Smooth muscle cell (in vitro differentiated cells): ENCODE results near the gene FAM163B. TPM values are rescaled to one million over a fixed set of nuclear protein-coding genes. Genes with fewer than 3 reads are reported as not detected.

ENCODE experiments used
- DNase-seq: peaks from one replicate; lab custom pipeline; 2025; ENCODE audit not compliant: unreplicated experiment; lab: John Stamatoyannopoulos, UW
- H2AFZ ChIP-seq: fragments of 200-600 bp; sonication (generic); 2 replicates; pipeline ENCODE4 v1.6.0; 2016; ENCODE audit warnings: antibody characterized with exemption, low read depth, mild to moderate bottlenecking
- H3F3A ChIP-seq: fragments of 200-600 bp; sonication (generic); 2 replicates; pipeline ENCODE4 v1.6.0; 2017; ENCODE audit warnings: antibody characterized with exemption, low read depth
- H3K27ac ChIP-seq: fragments of 200-600 bp; sonication (generic); 2 replicates; pipeline ENCODE4 v1.5.1; 2016; ENCODE audit warnings: low read depth, mild to moderate bottlenecking
- H3K27me3 ChIP-seq: fragments of 200-600 bp; sonication (generic); 2 replicates; pipeline ENCODE4 v1.6.1; 2016; ENCODE audit warnings: low read depth, mild to moderate bottlenecking
- H3K36me3 ChIP-seq: fragments of 200-600 bp; sonication (generic); 2 replicates; pipeline ENCODE4 v1.5.1; 2016; ENCODE audit warnings: low read depth
- H3K4me1 ChIP-seq: fragments of 200-600 bp; sonication (generic); 2 replicates; pipeline ENCODE4 v1.5.1; 2016; ENCODE audit warnings: low read depth
- H3K4me2 ChIP-seq: fragments of 200-600 bp; sonication (generic); 2 replicates; pipeline ENCODE4 v1.6.0; 2016; ENCODE audit warnings: mild to moderate bottlenecking
- H3K4me3 ChIP-seq: fragments of 200-600 bp; sonication (generic); 2 replicates; pipeline ENCODE4 v1.5.1; 2016; ENCODE audit warnings: mild to moderate bottlenecking
- H3K79me2 ChIP-seq: fragments of 200-600 bp; sonication (generic); 2 replicates; pipeline ENCODE4 v1.6.0; 2016; ENCODE audit warnings: low read depth, mild to moderate bottlenecking
- H3K9ac ChIP-seq: fragments of 200-600 bp; sonication (generic); 2 replicates; pipeline ENCODE4 v1.6.0; 2016; ENCODE audit warnings: low read depth
- H3K9me3 ChIP-seq: fragments of 200-600 bp; sonication (generic); replicated peaks from 2 replicates; pipeline ENCODE4 v1.5.1; 2016; ENCODE audit warnings: low read depth
- H4K20me1 ChIP-seq: fragments of 200-600 bp; sonication (generic); 2 replicates; pipeline ENCODE4 v1.6.0; 2016; ENCODE audit warnings: low read depth
- CTCF ChIP-seq: fragments of 200-600 bp; sonication (generic); IDR thresholded peaks from 2 replicates; pipeline ENCODE4 v1.5.1; 2017; ENCODE audit warnings: borderline replicate concordance, mild to moderate bottlenecking, antibody characterized with exemption; ENCODE audit not compliant: insufficient read depth, poor library complexity, severe bottlenecking
- WGBS: methylation state at CpG from one replicate; pipeline ENCODE4 v1.1.7; 2016; ENCODE audit warnings: low lambda C conversion rate; 5-methylcytosine and 5-hydroxymethylcytosine counted together
- polyA plus RNA-seq: library from polyadenylated mRNA; unstranded; fragments of >200 nt; fragmentation: Nextera tagmentation; extraction: Ambion mirVana; gene quantifications from 2 replicates; pipeline ENCODE4 v1.2.1, GENCODE V29; 2016
- total RNA-seq: library from RNA; depleted of rRNA; stranded (reverse); fragments of >200 nt; gene quantifications from 2 replicates; pipeline ENCODE4 v1.2.3, GENCODE V29; 2014

The FAM163B gene
- total and polyA plus RNA-seq, 2 experiments from 2014 or later = 0.49 to 3.4 TPM

DNA sequence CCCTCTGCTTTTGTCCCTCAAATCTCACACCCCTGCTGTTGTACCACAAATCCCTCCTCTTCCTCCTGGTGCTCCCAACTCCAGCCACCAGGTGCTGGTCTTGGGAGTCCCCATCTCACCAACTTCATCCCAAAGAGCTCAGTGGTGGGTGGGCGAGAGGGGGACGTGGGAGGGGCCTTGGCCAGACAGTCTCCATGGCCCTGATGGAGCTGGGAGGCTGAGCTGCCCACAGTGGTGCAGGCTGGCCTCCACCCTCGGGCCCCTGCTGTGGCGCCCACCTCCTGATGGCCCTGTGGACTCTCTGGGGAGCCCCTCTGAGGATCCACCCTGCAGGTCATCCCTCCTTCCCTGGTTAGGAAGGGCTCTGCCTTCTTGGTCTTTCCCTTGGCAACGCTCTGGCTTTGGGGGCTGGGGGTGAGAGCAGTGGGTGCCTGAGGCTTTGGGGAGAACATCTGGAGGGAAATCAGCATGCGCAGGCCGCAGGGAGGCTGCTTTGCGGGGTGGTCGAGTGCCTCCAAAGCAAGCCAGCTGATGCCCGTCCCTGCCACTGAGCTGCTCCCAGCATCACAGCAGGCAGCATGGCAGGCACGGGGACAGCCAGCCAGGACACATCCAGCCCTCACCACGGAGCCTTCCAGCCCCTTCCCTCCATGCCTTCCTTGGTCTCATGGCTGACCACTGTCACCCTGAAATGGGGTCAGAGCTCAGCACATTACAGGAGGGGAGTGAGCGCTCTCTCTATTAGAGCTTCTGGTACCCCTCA is 7.6 kb upstream of the FAM163B start:
- Histone ChIP-seq H3K27ac (no peak overlapping the region), H3K4me2 (no peak overlapping the region), H2AFZ (no peak overlapping the region), H3K9me3 (no peaks in the 10 kb centered on the region), H4K20me1 (no peaks in the 10 kb centered on the region), H3K27me3 (peaks cover 18% of the 10 kb centered on the region), H3K36me3 (no peaks in the 10 kb centered on the region), H3K4me3 (no peak overlapping the region), H3K79me2 (no peaks in the 10 kb centered on the region), H3K4me1 (no peaks in the 10 kb centered on the region), H3K9ac (no peak overlapping the region), H3F3A (no peaks in the 10 kb centered on the region)
- no peak for TF ChIP-seq CTCF
- 92% methylated on average over 13 of the region's 13 CpGs for WGBS
- no peak for DNase-seq

DNA sequence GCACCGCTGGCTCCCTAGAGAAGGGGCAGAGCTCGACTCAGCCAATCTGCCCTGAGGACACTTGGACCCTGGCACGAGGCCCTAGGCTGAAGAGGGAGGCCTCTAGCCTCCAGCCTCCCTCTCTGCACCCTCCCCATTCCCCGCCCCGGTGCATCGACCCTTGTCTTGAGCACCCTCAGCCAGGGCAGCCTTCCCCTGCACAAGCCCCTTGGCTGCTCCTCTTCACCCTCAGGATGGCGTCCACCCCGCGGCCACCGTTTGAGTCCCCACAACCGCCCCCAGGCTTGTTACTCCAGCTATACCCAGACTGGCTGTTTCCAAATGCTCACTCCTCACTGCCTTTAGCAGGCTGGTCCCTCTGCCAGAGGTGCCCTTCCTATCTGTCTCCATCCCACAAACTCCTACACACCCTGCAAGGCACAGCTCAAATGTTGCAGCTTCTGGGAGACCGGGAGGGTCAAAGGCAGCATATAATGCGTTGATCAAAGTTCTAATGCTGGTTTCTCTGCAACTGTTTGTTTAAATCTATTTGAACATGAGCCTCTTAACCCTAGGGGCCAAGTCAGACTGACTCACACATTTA is 6.5 kb upstream of the FAM163B start:
- H2AFZ ChIP-seq = no peak overlapping the region

DNA sequence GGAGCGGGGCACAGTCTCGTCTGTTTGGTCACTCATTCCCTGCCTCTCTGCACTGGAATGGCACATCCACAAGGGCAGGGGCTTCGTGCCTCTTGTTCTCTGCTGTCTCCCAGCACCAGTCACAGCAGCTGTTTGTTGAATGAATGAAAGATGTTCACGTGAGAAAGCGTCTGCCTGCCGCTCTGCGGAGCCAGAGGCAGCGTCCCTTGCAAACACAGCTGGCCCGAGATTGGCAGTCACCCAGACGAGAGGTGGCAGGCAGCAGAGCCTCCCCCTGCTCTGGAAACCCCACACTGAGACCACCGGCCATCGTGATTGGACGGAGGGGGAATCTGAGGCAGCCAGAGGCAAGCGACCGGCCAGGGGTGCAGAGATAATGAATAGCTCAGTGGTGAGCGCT is 6.0 kb upstream of the FAM163B start:
- 82% methylated on average over 16 of the region's 16 CpGs for WGBS
- Histone ChIP-seq H2AFZ (no peak overlapping the region), H3K27me3 (peaks cover 29% of the 10 kb centered on the region)

More for the DNA sequence above, 6.5 kb upstream of the FAM163B start:
- no peaks in the 10 kb centered on the region for H3F3A ChIP-seq
- no peak overlapping the region for H3K27ac ChIP-seq
- no peak overlapping the region for H3K4me3 ChIP-seq
- no peak overlapping the region for H3K4me2 ChIP-seq
- WGBS = 87% methylated on average over 13 of the region's 13 CpGs
- peaks cover 29% of the 10 kb centered on the region for H3K27me3 ChIP-seq
- no peaks in the 10 kb centered on the region for H4K20me1 ChIP-seq
- no peaks in the 10 kb centered on the region for H3K4me1 ChIP-seq
- H3K9me3 ChIP-seq = no peaks in the 10 kb centered on the region
- no peak overlapping the region for H3K9ac ChIP-seq
- no peak for TF ChIP-seq CTCF
- H3K79me2 ChIP-seq = no peaks in the 10 kb centered on the region
- DNase-seq = no peak
- no peaks in the 10 kb centered on the region for H3K36me3 ChIP-seq

More for the DNA sequence above, 6.0 kb upstream of the FAM163B start:
- Histone ChIP-seq H3F3A (no peaks in the 10 kb centered on the region), H3K4me3 (no peak overlapping the region), H3K9me3 (no peaks in the 10 kb centered on the region), H3K4me2 (no peak overlapping the region), H3K27ac (no peak overlapping the region), H4K20me1 (no peaks in the 10 kb centered on the region), H3K79me2 (no peaks in the 10 kb centered on the region), H3K4me1 (no peaks in the 10 kb centered on the region), H3K9ac (no peak overlapping the region), H3K36me3 (no peaks in the 10 kb centered on the region)
- DNase-seq = no peak
- TF ChIP-seq CTCF = no peak
